ENCODE data around the gene MAPK11. TPM values are rescaled to one million over a fixed set of nuclear protein-coding genes. Genes with fewer than 3 reads are reported as not detected.

MAPK11 gene
- total and polyA plus RNA-seq, 2 donors (not counting 1 experiment from before 2014, with no cell fraction given): 8.1 to 9.9 TPM

- Histone ChIP-seq H3K79me2 (ENCODE audit: control insufficient read depth, insufficient read depth, low read length) (no peaks in the 10 kb centered on the region), H3K4me2 (replicated peaks; ENCODE audit: low read depth, low read length, poor library complexity, severe bottlenecking) (no peak overlapping the region), H3K4me1 (ENCODE audit: control insufficient read depth in 2 of 2, insufficient read depth in 2 of 2, low read length in 2 of 2) (peaks cover 51 to 56% of the 10 kb centered on the region in 2 donors), H3K27ac (ENCODE audit: low read length in 2 of 2) (no peak overlapping the region), H2AFZ (ENCODE audit: insufficient read depth, low read depth, low read length, poor library complexity, severe bottlenecking) (no peak overlapping the region), H3K9ac (ENCODE audit: low read length) (no peak overlapping the region), H3K9me3 (ENCODE audit: control extremely low read depth in 1 of 3, control insufficient read depth in 2 of 3, insufficient read depth in 1 of 3, low read length in 2 of 3) (peaks cover 0 to 3% (median 0%) of the 10 kb centered on the region in 3 donors), H3K4me3 (ENCODE audit: control extremely low read depth in 1 of 5, extremely low read depth in 1 of 5, insufficient read depth in 1 of 5, low read depth in 2 of 5, low read length in 4 of 5) (no peak overlapping the region), H3K27me3 (replicated peaks in 1 of 4; ENCODE audit: control extremely low read depth in 1 of 4, control insufficient read depth in 3 of 4, insufficient read depth in 4 of 4, low read length in 3 of 4) (peaks cover 0 to 17% (median 5%) of the 10 kb centered on the region in 4 experiments), H3K36me3 (replicated peaks in 1 of 2; ENCODE audit: control extremely low read depth in 1 of 2, control insufficient read depth in 1 of 2, extremely low read depth in 1 of 2, insufficient read depth in 2 of 2, low read length in 1 of 2) (no peaks in the 10 kb centered on the region), H4K20me1 (ENCODE audit: control insufficient read depth, insufficient read depth, low read length, poor library complexity, severe bottlenecking) (peaks cover 3% of the 10 kb centered on the region)
- WGBS (ENCODE audit: insufficient coverage): 95% methylated on average over 17 of the region's 20 CpGs
- TF ChIP-seq EZH2 (IDR thresholded peaks at IDR 0.05; ENCODE audit: borderline replicate concordance, insufficient read depth, low read depth, low read length, poor library complexity, severe bottlenecking) (no peak), CTCF (IDR thresholded peaks at IDR 0.05) (no peak)
- peaks cover 10% of the 10 kb centered on the region for H3K27me3 Mint-ChIP-seq
- H3K27ac Mint-ChIP-seq: no peak overlapping the region
- ATAC-seq (ENCODE audit: low read depth) (no peak), DNase-seq (no peak)
- ChIA-PET CTCF (interaction anchor here (0.7 to 1.9 kb wide), 4 partner anchors 18 to 45 kb away, joined by 3 to 6 read pairs (median 4); no protein-coding TSS in a partner anchor), POLR2A (interaction anchor here (0.7 kb wide), 1 partner anchor 27 kb away, joined by 4 read pairs; no protein-coding TSS in a partner anchor)
- intact Hi-C loops (cut with micrococcal nuclease): no loop called here
- peaks cover 48% of the 10 kb centered on the region for H3K4me1 Mint-ChIP-seq
- H3K9me3 Mint-ChIP-seq (ENCODE audit: insufficient read depth): no peaks in the 10 kb centered on the region
- H3K4me3 Mint-ChIP-seq: no peak overlapping the region
Measured at GRCh38 chr22:50297510-50298265, 27.5 kb upstream of the MAPK11 start.

Measured in B cell (primary cell).